Stimulated activated naive CD8-positive, alpha-beta T cell treated with anti-CD3 and anti-CD28 coated beads, Interleukin-15, Interleukin-2, amounts not matched to agents 100 U/mL and 50 U/mL, for 24 hours (primary cell): ENCODE data around the gene PCNX2.

ENCODE experiments used
- ATAC-seq: fragments of 150-1000 bp; cut with Tn5 transposase; one replicate; pipeline ENCODE4 v1.10.0; 2021
- DNase-seq: peaks from one replicate; pipeline ENCODE4 v3.0.0; 2021

PCNX2 gene

GRCh38 chr1:233295237-233295974, at the start of gene PCNX2:
TSS of gene PCNX2 (minus strand) at chr1:233295725. CDS start at chr1:233295478, 247 bp downstream.
- ATAC-seq (peak; percentile 94), DNase-seq (peak; percentile 77)

- ATAC-seq (no peak), DNase-seq (no peak)
These were observed 47.7 kb upstream of the PCNX2 start for GRCh38 chr1:233343262-233343661.

GRCh38 chr1:233342086-233342485, 46.6 kb upstream of the PCNX2 start:
- ATAC-seq (no peak), DNase-seq (no peak)

GRCh38 chr1:233340966-233341516, 45.5 kb upstream of the PCNX2 start:
- DNase-seq: no peak
- no peak for ATAC-seq

- no peak for ATAC-seq
- DNase-seq: no peak
These were observed 44.6 kb upstream of the PCNX2 start for GRCh38 chr1:233340031-233340555.

- ATAC-seq (no peak), DNase-seq (no peak)
These were observed 42.6 kb upstream of the PCNX2 start for GRCh38 chr1:233338102-233338501.

GRCh38 chr1:233337505-233337904, 42.0 kb upstream of the PCNX2 start:
- ATAC-seq: no peak
- DNase-seq: no peak

- DNase-seq (no peak), ATAC-seq (no peak)
These were observed 41.3 kb upstream of the PCNX2 start for GRCh38 chr1:233336554-233337456.

GRCh38 chr1:233334092-233334491, 38.6 kb upstream of the PCNX2 start:
- no peak for ATAC-seq
- no peak for DNase-seq

GRCh38 chr1:233333086-233333485, 37.6 kb upstream of the PCNX2 start:
- DNase-seq (no peak), ATAC-seq (no peak)

GRCh38 chr1:233331676-233332519, 36.4 kb upstream of the PCNX2 start:
- DNase-seq (no peak), ATAC-seq (no peak)

GRCh38 chr1:233328142-233328921, 32.8 kb upstream of the PCNX2 start:
- peak; percentile 19 for ATAC-seq

GRCh38 chr1:233327651-233328141, 32.2 kb upstream of the PCNX2 start, which contains the start of gene MAP3K21:
TSS of gene MAP3K21 (plus strand) at chr1:233327724. CDS start at chr1:233328029, 305 bp downstream.
- no peak for ATAC-seq
- no peak for DNase-seq

More at GRCh38 chr1:233328142-233328921, 32.8 kb upstream of the PCNX2 start:
- DNase-seq: peak; percentile 29

GRCh38 chr1:233326811-233327650, 31.5 kb upstream of the PCNX2 start:
- peak; percentile 88 for DNase-seq
- peak; percentile 95 for ATAC-seq

- DNase-seq (no peak), ATAC-seq (no peak)
These were observed 30.8 kb upstream of the PCNX2 start for GRCh38 chr1:233326319-233326718.

GRCh38 chr1:233323718-233324117, 28.2 kb upstream of the PCNX2 start:
- ATAC-seq: no peak
- DNase-seq: no peak

- DNase-seq: no peak
- ATAC-seq: no peak
These were observed 24.5 kb upstream of the PCNX2 start for GRCh38 chr1:233320023-233320422.

GRCh38 chr1:233319272-233319671, 23.7 kb upstream of the PCNX2 start:
- ATAC-seq (no peak), DNase-seq (no peak)

GRCh38 chr1:233316473-233316872, 20.9 kb upstream of the PCNX2 start:
- no peak for ATAC-seq
- DNase-seq: no peak
